GM12801 (cell line): Measurements from ENCODE around the gene SLFN11.

Source experiments
- CTCF ChIP-seq: IDR thresholded peaks from one replicate; pipeline ENCODE4 v1.5.1; 2011; ENCODE audit warnings: control low read depth; ENCODE audit not compliant: insufficient read length; ENCODE audit errors: extremely low read depth

The SLFN11 gene

GRCh38 chr17:35345445-35345925 lies 27.9 kb downstream of the SLFN11 start:
- TF ChIP-seq CTCF = no peak

- TF ChIP-seq CTCF = no peak
These were observed 29.2 kb downstream of the SLFN11 start for GRCh38 chr17:35344262-35344661.

- no peak for TF ChIP-seq CTCF
These were observed 31.1 kb downstream of the SLFN11 start for GRCh38 chr17:35342276-35342675.

- no peak for TF ChIP-seq CTCF
These were observed 31.9 kb downstream of the SLFN11 start for GRCh38 chr17:35341411-35341992.

- no peak for TF ChIP-seq CTCF
These were observed 35.2 kb downstream of the SLFN11 start for GRCh38 chr17:35338230-35338629.

- TF ChIP-seq CTCF = no peak
These were observed 36.1 kb downstream of the SLFN11 start for GRCh38 chr17:35337364-35337763.

- TF ChIP-seq CTCF = no peak
These were observed 50.7 kb downstream of the SLFN11 start for GRCh38 chr17:35322749-35323148.
